ENCODE measurements around the gene COL9A2.

DNA sequence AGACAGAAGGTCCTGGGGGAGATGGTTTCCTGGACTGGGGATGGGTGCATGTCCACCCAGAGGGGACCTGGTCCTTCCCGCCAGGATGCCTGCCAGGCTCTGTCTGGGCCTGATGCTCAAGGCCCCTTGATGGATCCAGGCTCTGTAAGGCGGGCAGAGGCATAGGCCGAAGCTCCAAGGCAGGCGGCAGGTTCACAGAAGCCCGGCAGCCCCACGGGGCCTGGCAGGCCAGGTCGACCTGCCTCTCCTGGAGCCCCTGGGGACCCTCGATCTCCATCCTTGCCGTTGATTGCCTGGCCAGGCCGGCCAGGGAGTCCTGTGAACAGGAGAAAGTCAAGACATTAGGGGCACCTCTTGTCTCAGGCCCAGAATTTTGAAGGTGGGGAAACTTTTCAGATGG lies 16.0 kb downstream of the COL9A2 start:
- no peak for TF ChIP-seq POLR2A (IDR thresholded peaks at IDR 0.05)
- TF ChIP-seq, protein P1, sequence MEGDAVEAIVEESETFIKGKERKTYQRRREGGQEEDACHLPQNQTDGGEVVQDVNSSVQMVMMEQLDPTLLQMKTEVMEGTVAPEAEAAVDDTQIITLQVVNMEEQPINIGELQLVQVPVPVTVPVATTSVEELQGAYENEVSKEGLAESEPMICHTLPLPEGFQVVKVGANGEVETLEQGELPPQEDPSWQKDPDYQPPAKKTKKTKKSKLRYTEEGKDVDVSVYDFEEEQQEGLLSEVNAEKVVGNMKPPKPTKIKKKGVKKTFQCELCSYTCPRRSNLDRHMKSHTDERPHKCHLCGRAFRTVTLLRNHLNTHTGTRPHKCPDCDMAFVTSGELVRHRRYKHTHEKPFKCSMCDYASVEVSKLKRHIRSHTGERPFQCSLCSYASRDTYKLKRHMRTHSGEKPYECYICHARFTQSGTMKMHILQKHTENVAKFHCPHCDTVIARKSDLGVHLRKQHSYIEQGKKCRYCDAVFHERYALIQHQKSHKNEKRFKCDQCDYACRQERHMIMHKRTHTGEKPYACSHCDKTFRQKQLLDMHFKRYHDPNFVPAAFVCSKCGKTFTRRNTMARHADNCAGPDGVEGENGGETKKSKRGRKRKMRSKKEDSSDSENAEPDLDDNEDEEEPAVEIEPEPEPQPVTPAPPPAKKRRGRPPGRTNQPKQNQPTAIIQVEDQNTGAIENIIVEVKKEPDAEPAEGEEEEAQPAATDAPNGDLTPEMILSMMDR (IDR thresholded peaks at IDR 0.05) = no peak

Data from uterus (tissue), 2 donors.